HG03575 (cell line): Measurements from ENCODE around the gene PDGFRA.
A peak's percentile ranks its signal among the peaks of the same experiment; 100 is the strongest.
"Not testable (repeated sequence)": the region's sequence is repeated elsewhere in the genome, so short reads cannot be mapped to it uniquely, and the experiment has no call there.

ENCODE experiments used
- ATAC-seq: cut with Tn5 transposase; IDR thresholded peaks from one replicate; pipeline ENCODE4 v1.9.1; 2021; ENCODE audit not compliant: unreplicated experiment, insufficient number of reproducible peaks, low FRiP score; ENCODE audit errors: extremely low read depth

The PDGFRA gene

DNA sequence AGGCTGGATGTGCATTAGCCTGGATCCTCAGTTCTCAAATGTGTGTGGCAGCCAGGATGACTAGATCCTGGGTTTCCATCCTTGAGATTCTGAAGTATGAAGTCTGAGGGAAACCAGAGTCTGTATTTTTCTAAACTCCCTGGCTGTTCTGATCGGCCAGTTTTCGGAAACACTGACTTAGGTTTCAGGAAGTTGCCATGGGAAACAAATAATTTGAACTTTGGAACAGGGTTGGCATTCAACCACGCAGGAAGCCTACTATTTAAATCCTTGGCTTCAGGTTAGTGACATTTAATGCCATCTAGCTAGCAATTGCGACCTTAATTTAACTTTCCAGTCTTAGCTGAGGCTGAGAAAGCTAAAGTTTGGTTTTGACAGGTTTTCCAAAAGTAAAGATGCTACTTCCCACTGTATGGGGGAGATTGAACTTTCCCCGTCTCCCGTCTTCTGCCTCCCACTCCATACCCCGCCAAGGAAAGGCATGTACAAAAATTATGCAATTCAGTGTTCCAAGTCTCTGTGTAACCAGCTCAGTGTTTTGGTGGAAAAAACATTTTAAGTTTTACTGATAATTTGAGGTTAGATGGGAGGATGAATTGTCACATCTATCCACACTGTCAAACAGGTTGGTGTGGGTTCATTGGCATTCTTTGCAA is 67.6 kb downstream of the PDGFRA start:
- no peak for ATAC-seq

- ATAC-seq: no peak
Observed at GRCh38 chr4:54308110-54308509, 79.0 kb downstream of the PDGFRA start.

GRCh38 chr4:54315561-54316538 is 86.8 kb downstream of the PDGFRA start:
- peak; percentile 98 for ATAC-seq

- ATAC-seq: no peak
Observed at GRCh38 chr4:54317690-54318089, 88.6 kb downstream of the PDGFRA start.

DNA sequence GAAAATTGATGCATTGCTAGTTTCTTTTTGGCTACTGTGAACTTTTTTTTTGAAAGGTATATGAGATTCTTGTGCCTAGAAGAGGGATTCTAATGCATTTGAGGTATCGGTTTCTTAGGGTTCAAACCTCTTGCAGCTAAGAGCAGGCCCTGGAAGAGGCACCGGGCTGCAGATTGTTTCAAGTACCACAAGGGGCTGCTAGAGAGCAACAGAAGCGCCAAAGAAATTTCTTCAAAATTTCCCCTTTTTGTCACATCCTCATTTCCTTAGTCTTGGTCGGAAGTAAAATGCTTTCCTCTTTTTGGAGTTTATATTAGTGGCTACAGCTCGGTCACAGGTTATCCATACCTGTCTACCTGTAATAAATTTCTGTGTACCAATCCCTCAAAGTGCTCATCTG is 89.8 kb downstream of the PDGFRA start:
- ATAC-seq: no peak

DNA sequence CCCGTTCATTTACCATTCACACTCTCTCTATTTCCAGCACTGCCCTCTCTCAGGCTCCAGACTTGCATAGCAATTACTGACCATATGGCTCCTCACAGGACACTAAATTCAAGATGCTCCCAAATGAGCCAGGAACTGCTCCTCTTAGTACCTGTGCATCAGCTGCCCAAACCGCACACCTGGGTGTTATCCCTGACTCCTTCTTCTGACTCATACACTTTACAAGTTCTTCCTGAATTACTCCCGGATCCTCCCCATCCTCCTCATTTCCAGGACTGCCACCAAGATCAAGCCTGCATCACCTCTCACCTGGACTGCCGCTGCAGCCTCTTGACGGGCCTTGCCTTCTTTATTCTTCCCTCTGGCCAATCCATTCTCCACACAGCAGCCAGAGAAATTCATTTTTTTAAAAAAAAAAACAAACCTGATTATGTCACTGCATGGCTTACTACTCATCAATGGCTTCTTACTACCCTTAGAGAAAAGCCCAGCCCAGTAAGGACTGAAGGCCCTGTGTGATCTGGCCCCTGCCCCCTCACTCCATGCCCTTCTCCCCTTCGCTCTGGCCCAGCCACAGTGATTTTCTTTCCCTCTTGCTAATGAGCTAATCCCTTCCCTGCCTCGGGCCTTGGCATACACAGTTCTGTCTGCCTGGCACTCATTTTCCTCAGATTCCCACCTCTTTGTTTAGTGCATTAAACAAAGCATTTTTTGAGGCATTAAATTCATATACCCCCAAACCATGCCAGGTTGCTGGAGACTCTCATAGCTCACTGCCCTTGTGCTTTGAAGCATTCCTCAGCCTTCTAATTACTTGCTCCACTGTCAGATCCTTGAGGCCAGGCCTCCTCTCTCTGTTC is 92.0 kb downstream of the PDGFRA start:
- ATAC-seq: no peak

GRCh38 chr4:54322818-54323417 is 93.8 kb downstream of the PDGFRA start:
- ATAC-seq: peak; percentile 62

- ATAC-seq: no peak
Observed at GRCh38 chr4:54330896-54331295, 101.8 kb downstream of the PDGFRA start.

DNA sequence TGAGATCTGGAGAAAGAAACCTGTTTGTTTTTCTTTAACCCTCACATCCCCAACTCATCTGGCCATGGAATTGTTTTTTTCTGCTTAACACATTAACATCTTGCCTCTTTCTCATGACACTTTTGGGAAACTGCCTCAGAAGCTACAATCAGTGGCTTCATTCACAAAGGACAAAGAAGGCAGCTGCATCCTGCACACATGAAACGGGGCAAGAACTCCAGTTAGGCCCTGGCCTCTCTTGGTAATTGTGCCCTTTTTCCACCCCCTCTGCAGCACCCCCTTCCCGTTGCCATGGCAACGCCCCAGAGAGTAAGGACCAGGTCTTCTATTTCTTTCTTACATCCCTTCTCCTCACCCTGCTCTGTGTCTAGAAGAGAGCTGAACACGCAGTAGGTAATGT is 103.4 kb downstream of the PDGFRA start:
- no peak for ATAC-seq

DNA sequence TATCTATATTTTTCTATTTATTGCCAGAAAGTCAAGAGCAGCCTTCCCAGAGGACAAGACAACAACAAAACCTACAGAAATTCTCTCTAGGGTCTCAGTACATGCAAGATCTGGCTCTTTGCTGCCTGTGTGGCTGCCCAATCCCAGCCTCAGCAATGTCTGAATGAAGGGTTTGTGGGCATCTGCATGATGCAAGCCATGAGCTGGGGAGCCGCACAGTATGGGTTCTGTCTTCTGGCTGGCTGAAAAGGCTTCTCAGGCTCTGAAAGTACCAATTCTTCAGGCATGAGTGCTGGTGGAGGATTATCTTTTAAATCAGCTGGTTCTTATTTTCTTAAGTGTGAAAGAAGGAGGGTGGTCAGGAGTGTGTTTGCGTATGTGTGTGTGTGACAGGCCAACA is 104.6 kb downstream of the PDGFRA start:
- ATAC-seq: no peak

DNA sequence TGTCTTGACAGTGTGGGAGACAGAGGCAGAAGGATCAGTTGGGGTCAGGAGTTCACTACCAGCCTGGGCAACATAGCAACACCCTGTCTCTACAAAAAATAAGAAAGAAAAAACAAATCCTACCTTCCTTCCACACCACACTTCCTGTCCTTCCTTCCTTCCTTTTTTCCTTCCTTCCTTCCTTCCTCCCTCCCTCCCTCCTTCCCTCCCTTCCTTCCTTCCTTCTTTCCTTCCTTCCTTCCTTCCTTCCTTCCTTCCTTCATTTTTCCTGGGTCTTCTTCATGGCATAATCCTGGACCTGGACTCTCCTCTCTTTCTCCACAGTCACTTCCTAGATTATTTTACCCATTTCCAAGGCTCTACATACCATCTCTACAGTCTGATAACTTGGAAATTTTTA is 105.7 kb downstream of the PDGFRA start:
- ATAC-seq: not testable (repeated sequence)

- no peak for ATAC-seq
Observed at GRCh38 chr4:54337009-54337408, 107.9 kb downstream of the PDGFRA start.

DNA sequence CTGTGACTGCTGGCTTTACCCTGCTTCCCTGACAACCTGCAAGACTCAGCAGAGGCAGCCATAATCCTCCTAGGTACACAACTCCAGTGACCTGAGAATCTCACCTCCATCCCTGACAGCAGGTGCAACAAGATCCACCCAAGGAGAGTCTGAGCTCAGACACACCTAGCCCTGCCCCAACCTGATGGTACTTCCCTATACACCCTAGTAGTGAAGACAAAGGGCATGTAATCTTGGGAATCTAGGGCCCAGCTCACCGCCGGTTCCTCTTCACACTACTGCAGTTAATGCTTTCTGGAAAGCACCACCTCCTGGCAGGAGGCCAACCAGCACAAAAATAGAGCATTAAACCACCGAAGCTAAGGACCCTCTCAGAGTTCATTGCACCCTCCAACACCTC is 113.0 kb downstream of the PDGFRA start:
- not testable (repeated sequence) for ATAC-seq
